ENCODE measurements around the gene TPSD1.

Gene TPSD1

DNA sequence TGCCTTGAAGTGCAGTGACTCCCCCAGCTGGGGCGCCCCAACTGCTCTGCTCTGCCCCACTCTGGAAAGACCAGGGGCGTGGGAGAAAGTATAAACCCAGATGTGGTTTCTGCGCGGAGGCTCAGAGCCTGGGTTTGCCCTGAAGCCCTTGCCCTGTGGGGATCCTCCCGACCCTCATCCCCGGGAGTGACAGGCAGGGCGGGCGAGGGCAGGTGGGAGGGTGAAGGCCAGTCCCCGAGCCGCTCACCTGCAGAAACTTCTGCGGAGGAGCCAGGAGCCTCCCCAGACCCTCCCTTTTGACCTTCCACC, 3.8 kb downstream of the TPSD1 start:
- DNase-seq = no peak
- no peak overlapping the region for H3K9ac ChIP-seq (ENCODE audit: low read depth, low read length)
- H3K27ac ChIP-seq (ENCODE audit: low read length) = no peak overlapping the region
- H4K20me1 ChIP-seq (ENCODE audit: insufficient read depth, low read length) = no peaks in the 10 kb centered on the region; the same call in 1 of the 2 replicates
- no peak overlapping the region for H3K4me3 ChIP-seq (ENCODE audit: low read depth in 1 of 2, low read length in 2 of 2)
- no peaks in the 10 kb centered on the region for H3K4me1 ChIP-seq (ENCODE audit: insufficient read depth, low read length)
- no peaks in the 10 kb centered on the region for H3K79me2 ChIP-seq (ENCODE audit: insufficient read depth, low read length)
- ATAC-seq (ENCODE audit: insufficient read depth, low read depth) = no peak
- no peaks in the 10 kb centered on the region for H3K36me3 ChIP-seq (ENCODE audit: insufficient read depth, low read length)
- TF ChIP-seq, protein P1, sequence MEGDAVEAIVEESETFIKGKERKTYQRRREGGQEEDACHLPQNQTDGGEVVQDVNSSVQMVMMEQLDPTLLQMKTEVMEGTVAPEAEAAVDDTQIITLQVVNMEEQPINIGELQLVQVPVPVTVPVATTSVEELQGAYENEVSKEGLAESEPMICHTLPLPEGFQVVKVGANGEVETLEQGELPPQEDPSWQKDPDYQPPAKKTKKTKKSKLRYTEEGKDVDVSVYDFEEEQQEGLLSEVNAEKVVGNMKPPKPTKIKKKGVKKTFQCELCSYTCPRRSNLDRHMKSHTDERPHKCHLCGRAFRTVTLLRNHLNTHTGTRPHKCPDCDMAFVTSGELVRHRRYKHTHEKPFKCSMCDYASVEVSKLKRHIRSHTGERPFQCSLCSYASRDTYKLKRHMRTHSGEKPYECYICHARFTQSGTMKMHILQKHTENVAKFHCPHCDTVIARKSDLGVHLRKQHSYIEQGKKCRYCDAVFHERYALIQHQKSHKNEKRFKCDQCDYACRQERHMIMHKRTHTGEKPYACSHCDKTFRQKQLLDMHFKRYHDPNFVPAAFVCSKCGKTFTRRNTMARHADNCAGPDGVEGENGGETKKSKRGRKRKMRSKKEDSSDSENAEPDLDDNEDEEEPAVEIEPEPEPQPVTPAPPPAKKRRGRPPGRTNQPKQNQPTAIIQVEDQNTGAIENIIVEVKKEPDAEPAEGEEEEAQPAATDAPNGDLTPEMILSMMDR (IDR thresholded peaks at IDR 0.05; ENCODE audit: borderline replicate concordance, extremely low read depth, low read length, poor library complexity, severe bottlenecking) = no peak
- no peak for TF ChIP-seq EZH2 (IDR thresholded peaks at IDR 0.05; ENCODE audit: borderline replicate concordance, low read depth, low read length, severe bottlenecking)
- no peak overlapping the region for H2AFZ ChIP-seq (ENCODE audit: low read depth, low read length)
- no peak overlapping the region for H3K4me2 ChIP-seq (ENCODE audit: insufficient read depth, low read length)
- no peaks in the 10 kb centered on the region for H3K9me3 ChIP-seq (ENCODE audit: insufficient read depth, low read length, severe bottlenecking)
- H3K27me3 ChIP-seq (ENCODE audit: insufficient read depth, low read length, poor library complexity) = no peaks in the 10 kb centered on the region

DNA sequence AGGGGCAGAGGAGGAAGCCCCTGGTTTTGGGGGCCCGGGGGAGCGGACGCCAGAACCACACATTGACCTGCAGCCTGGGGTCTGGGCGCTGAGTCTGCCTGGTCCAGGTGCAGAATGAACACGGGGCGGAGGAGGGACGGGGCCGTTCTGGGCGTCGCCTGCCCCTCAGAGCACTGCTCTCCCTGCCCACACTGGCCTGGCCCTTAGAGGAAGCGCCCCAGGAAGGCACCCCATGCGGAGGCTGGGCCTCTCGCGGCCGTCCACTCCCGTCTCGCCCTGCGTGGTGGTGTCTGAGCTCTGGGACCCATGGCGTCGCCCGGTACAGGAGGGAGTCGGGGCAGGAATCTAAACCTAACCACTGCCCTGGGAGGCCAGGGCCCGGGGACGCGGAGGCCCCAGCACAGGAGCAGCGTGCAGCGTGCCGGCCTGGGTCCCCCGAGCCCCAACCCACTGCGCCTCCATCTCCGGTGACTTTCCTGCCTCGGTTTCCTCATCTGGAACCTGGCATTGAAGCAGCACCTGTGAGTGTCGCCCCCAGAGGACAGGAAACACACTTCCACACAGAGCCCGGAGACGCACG, 4.3 kb downstream of the TPSD1 start:
- no peaks in the 10 kb centered on the region for H3K27me3 ChIP-seq (ENCODE audit: insufficient read depth, low read length, poor library complexity)
- DNase-seq (no peak), ATAC-seq (ENCODE audit: insufficient read depth, low read depth) (no peak)
- H3K79me2 ChIP-seq (ENCODE audit: insufficient read depth, low read length) = no peaks in the 10 kb centered on the region
- H3K9ac ChIP-seq (ENCODE audit: low read depth, low read length) = no peak overlapping the region
- no peak overlapping the region for H3K4me2 ChIP-seq (ENCODE audit: insufficient read depth, low read length)
- H4K20me1 ChIP-seq (ENCODE audit: insufficient read depth, low read length) = peaks cover 4% of the 10 kb centered on the region; the same call in 1 of the 2 replicates
- no peaks in the 10 kb centered on the region for H3K4me1 ChIP-seq (ENCODE audit: insufficient read depth, low read length)
- H3K9me3 ChIP-seq (ENCODE audit: insufficient read depth, low read length, severe bottlenecking) = no peaks in the 10 kb centered on the region
- H3K4me3 ChIP-seq (ENCODE audit: low read depth in 1 of 2, low read length in 2 of 2) = no peak overlapping the region
- no peak overlapping the region for H2AFZ ChIP-seq (ENCODE audit: low read depth, low read length)
- no peaks in the 10 kb centered on the region for H3K36me3 ChIP-seq (ENCODE audit: insufficient read depth, low read length)
- no peak overlapping the region for H3K27ac ChIP-seq (ENCODE audit: low read length)
- TF ChIP-seq, protein P1 (IDR thresholded peaks at IDR 0.05; ENCODE audit: borderline replicate concordance, extremely low read depth, low read length, poor library complexity, severe bottlenecking) = no peak
- TF ChIP-seq EZH2 (IDR thresholded peaks at IDR 0.05; ENCODE audit: borderline replicate concordance, low read depth, low read length, severe bottlenecking) = no peak

DNA sequence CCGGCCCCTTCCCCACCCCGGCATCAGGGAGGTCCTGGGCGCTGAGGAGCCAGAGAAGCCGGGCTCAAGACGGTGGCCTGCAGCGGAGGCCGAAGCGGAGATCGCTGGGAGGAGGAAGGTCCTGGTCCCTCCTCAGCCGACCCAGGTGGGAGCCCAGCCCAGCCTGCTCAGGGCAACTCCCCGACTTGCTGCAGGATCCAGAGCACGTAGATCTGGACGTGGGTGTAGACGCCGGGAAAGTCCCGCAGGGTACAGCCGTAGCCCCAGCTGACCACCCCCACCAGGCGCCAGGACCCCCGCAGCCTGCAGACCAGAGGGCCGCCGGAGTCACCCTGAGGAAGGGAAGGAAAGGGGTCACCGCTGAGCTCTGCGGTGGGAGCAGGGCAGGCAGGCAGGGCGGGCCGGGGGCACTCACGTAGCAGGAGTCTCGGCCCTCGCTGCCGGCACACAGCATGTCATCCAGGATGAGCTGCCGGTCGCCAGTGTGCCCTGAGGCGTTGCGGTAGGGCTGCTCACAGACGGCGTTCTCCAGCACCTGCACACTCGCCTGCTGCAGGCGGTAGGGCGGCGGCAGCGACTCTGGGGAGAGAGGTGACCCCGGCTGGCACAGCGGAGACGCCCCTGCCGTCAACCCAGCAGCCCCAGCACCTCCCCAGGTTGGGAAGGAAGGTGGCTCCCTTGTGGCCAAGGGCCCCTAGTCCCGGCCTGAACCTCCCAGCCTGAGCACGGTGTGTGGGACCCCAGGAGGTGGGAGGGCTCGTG, 5.4 kb downstream of the TPSD1 start:
- no peaks in the 10 kb centered on the region for H3K9me3 ChIP-seq (ENCODE audit: insufficient read depth, low read length, severe bottlenecking)
- no peak overlapping the region for H3K9ac ChIP-seq (ENCODE audit: low read depth, low read length)
- H3K79me2 ChIP-seq (ENCODE audit: insufficient read depth, low read length) = no peaks in the 10 kb centered on the region
- no peak overlapping the region for H3K27ac ChIP-seq (ENCODE audit: low read length)
- no peaks in the 10 kb centered on the region for H3K4me1 ChIP-seq (ENCODE audit: insufficient read depth, low read length)
- no peak overlapping the region for H3K4me3 ChIP-seq (ENCODE audit: low read depth in 1 of 2, low read length in 2 of 2)
- DNase-seq (no peak), ATAC-seq (ENCODE audit: insufficient read depth, low read depth) (no peak)
- no peak overlapping the region for H2AFZ ChIP-seq (ENCODE audit: low read depth, low read length)
- no peaks in the 10 kb centered on the region for H3K36me3 ChIP-seq (ENCODE audit: insufficient read depth, low read length)
- TF ChIP-seq, protein P1 (IDR thresholded peaks at IDR 0.05; ENCODE audit: borderline replicate concordance, extremely low read depth, low read length, poor library complexity, severe bottlenecking) = no peak
- no peak for TF ChIP-seq EZH2 (IDR thresholded peaks at IDR 0.05; ENCODE audit: borderline replicate concordance, low read depth, low read length, severe bottlenecking)
- no peaks in the 10 kb centered on the region for H3K27me3 ChIP-seq (ENCODE audit: insufficient read depth, low read length, poor library complexity)
- H3K4me2 ChIP-seq (ENCODE audit: insufficient read depth, low read length) = no peak overlapping the region
- peaks cover 4% of the 10 kb centered on the region; the same call in 1 of the 2 replicates for H4K20me1 ChIP-seq (ENCODE audit: insufficient read depth, low read length)
